SK-N-MC (cell line): ENCODE results near the gene TMEM184B.

Experiments used
- EZH2 ChIP-seq: fragments of 200-600 bp; sonication (generic); IDR thresholded peaks from one replicate; pipeline ENCODE4 v1.6.1; 2017; ENCODE audit warnings: antibody characterized with exemption
- POLR2AphosphoS5 ChIP-seq: IDR thresholded peaks from 2 replicates; pipeline ENCODE4 v1.6.1; 2012; ENCODE audit warnings: mild to moderate bottlenecking, low read depth, low read length, borderline replicate concordance

- TF ChIP-seq EZH2 (no peak), POLR2AphosphoS5 (no peak)
Measured at GRCh38 chr22:38177926-38178604, 94.7 kb downstream of the TMEM184B start.
